ENCODE data around the gene MYH13. TPM values are rescaled to one million over a fixed set of nuclear protein-coding genes. Genes with fewer than 3 reads are reported as not detected.

The MYH13 gene
- total RNA-seq, 2 experiments from 2014 or later, result not detected

DNA sequence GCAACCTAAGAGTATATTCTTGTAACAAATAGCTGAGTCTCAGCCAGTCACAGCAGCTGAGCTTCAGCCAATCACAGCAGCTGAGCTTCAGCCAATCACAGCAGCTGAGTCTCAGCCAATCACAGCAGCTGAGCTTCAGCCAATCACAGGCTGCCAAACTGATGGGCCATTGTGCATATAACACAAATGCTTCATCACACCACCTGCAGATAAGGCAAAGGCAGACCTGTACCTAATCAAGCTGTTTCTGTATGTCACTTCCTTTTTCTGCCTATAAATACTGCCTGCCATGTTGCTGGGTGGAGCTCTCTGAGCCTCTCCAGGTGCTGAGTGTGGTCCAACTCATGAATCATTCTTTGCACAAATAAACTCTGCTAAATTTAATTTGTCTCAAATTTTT, 19.9 kb downstream of the MYH13 start:
- H3K4me1 Mint-ChIP-seq (ENCODE audit: low read depth), result no peaks in the 10 kb centered on the region
- intact Hi-C loops (cut with micrococcal nuclease), result no loop called here
- DNase-seq, result no peak
- no peak overlapping the region for H3K27ac Mint-ChIP-seq
- ATAC-seq, result no peak
- no peaks in the 10 kb centered on the region for H3K9me3 Mint-ChIP-seq
- TF ChIP-seq, protein P1, sequence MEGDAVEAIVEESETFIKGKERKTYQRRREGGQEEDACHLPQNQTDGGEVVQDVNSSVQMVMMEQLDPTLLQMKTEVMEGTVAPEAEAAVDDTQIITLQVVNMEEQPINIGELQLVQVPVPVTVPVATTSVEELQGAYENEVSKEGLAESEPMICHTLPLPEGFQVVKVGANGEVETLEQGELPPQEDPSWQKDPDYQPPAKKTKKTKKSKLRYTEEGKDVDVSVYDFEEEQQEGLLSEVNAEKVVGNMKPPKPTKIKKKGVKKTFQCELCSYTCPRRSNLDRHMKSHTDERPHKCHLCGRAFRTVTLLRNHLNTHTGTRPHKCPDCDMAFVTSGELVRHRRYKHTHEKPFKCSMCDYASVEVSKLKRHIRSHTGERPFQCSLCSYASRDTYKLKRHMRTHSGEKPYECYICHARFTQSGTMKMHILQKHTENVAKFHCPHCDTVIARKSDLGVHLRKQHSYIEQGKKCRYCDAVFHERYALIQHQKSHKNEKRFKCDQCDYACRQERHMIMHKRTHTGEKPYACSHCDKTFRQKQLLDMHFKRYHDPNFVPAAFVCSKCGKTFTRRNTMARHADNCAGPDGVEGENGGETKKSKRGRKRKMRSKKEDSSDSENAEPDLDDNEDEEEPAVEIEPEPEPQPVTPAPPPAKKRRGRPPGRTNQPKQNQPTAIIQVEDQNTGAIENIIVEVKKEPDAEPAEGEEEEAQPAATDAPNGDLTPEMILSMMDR (IDR thresholded peaks at IDR 0.05), result no peak
- ChIA-PET CTCF (no interaction called here), POLR2A (no interaction called here)
- H3K27me3 Mint-ChIP-seq, result peaks cover 3% of the 10 kb centered on the region
- no peaks in the 10 kb centered on the region for H3K36me3 Mint-ChIP-seq (ENCODE audit: low read depth)
- H3K4me3 Mint-ChIP-seq, result no peak overlapping the region

DNA sequence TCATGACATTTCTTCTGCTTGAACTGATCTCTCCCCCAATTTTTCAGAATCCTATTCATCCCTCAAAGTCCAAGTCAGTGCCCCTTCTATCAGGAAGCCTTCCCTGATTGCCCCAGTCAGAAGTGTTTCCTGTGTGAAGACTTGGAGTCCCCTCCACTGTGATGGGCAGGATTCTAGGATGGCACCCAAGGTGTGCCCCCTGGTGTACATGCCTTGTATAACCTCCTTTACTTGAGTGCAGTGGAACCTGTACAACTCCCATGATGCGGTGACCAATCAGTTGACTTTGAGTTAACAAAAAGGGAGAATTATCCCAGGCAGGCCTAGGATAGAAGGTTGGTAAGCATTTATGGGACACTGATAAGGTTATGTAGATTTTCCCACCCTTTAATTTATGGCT, 23.4 kb downstream of the MYH13 start:
- ChIA-PET POLR2A (no interaction called here), CTCF (no interaction called here)
- no peaks in the 10 kb centered on the region for H3K4me1 Mint-ChIP-seq (ENCODE audit: low read depth)
- no peak overlapping the region for H3K27ac Mint-ChIP-seq
- no peak overlapping the region for H3K4me3 Mint-ChIP-seq
- H3K27me3 Mint-ChIP-seq, result peaks cover 3% of the 10 kb centered on the region
- TF ChIP-seq, protein P1 (IDR thresholded peaks at IDR 0.05), result peak; percentile 18
- H3K9me3 Mint-ChIP-seq, result no peaks in the 10 kb centered on the region
- ATAC-seq (no peak), DNase-seq (peak; percentile 27)
- intact Hi-C loops (cut with micrococcal nuclease), result no loop called here
- H3K36me3 Mint-ChIP-seq (ENCODE audit: low read depth), result no peaks in the 10 kb centered on the region

DNA sequence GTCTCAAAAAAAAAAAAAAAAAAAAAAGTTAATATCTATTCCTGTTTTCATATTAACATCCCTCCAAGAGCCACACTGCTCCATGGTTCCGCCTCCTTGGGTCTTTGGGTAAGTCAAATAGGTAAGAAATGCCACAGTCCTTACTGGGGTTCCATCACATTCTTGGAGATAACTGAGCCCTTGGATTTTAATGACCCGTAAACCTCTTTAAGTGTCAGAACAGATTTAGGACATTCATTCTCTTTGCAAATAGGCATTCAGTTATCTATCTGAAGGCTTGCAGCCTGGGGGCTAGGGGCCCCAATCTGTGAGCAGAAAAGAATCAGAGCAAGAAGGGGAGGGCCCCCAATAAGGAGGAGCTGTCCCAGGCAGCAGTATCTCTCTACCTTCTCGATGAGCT, 28.0 kb downstream of the MYH13 start:
- POLR2A ChIA-PET, result no interaction called here
- Mint-ChIP-seq H3K27ac (no peak overlapping the region), H3K36me3 (ENCODE audit: low read depth) (no peaks in the 10 kb centered on the region), H3K4me1 (ENCODE audit: low read depth) (no peaks in the 10 kb centered on the region), H3K27me3 (peaks cover 6% of the 10 kb centered on the region), H3K4me3 (no peak overlapping the region), H3K9me3 (no peaks in the 10 kb centered on the region)
- CTCF ChIA-PET, result no interaction called here
- DNase-seq (no peak), ATAC-seq (no peak)
- intact Hi-C loops (cut with micrococcal nuclease), result no loop called here
- TF ChIP-seq, protein P1 (IDR thresholded peaks at IDR 0.05), result no peak

DNA sequence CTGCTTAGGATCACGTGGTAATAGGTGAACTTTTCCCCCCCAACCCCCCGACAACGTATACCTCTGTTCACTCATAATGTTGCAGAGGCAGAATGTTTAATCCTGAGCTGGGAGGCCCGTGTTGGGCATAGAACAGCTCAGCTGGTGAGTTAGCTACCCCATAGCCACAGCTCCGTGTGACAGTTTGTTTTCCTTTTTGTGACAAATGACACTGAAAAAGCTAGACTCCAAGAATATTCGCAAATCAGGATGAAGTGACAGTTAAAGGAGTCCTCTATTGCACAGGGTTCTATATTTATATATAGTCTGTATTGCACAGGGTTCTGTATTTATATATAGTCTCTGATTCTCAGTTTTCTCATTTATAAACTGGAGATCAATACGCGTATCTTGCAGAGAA, 33.8 kb downstream of the MYH13 start:
- no peak overlapping the region for H3K27ac Mint-ChIP-seq
- H3K9me3 Mint-ChIP-seq, result no peaks in the 10 kb centered on the region
- H3K4me3 Mint-ChIP-seq, result no peak overlapping the region
- H3K4me1 Mint-ChIP-seq (ENCODE audit: low read depth), result no peaks in the 10 kb centered on the region
- ChIA-PET POLR2A (no interaction called here), CTCF (no interaction called here)
- TF ChIP-seq, protein P1 (IDR thresholded peaks at IDR 0.05), result no peak
- intact Hi-C loops (cut with micrococcal nuclease), result no loop called here
- no peaks in the 10 kb centered on the region for H3K36me3 Mint-ChIP-seq (ENCODE audit: low read depth)
- H3K27me3 Mint-ChIP-seq, result peaks cover 3% of the 10 kb centered on the region
- DNase-seq, result no peak
- no peak for ATAC-seq

DNA sequence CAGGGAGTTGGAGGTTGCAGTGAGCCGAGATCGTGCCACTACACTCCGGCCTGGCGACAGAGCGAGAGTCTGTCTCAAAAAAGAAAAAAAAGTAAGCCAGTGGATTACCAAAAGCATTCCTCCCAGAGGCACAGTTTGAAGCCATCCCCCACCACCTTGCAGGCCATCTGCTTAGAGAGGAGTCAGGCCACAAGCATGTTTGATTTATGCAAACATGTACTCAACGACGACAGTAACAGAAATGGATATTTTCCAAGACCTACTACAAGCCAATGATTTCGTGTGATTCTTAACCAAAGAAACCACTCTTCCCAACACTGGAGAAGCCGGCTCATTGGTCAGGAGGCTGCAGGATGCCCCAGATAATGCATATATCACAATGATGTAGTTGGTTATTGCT, 34.8 kb downstream of the MYH13 start:
- intact Hi-C loops (cut with micrococcal nuclease), result no loop called here
- no peaks in the 10 kb centered on the region for H3K9me3 Mint-ChIP-seq
- no peak overlapping the region for H3K4me3 Mint-ChIP-seq
- H3K36me3 Mint-ChIP-seq (ENCODE audit: low read depth), result no peaks in the 10 kb centered on the region
- ChIA-PET POLR2A (no interaction called here), CTCF (no interaction called here)
- ATAC-seq (no peak), DNase-seq (no peak)
- H3K27me3 Mint-ChIP-seq, result peaks cover 3% of the 10 kb centered on the region
- H3K27ac Mint-ChIP-seq, result no peak overlapping the region
- TF ChIP-seq, protein P1 (IDR thresholded peaks at IDR 0.05), result no peak
- no peaks in the 10 kb centered on the region for H3K4me1 Mint-ChIP-seq (ENCODE audit: low read depth)
